Measurements from ENCODE around the gene KASH5. TPM values are rescaled to one million over a fixed set of nuclear protein-coding genes. Genes with fewer than 3 reads are reported as not detected.

Gene KASH5
- total RNA-seq, 1 experiment from 2014 or later, result not detected

GRCh38 chr19:49361438-49362047, 26.5 kb upstream of the KASH5 start:
- H3K4me3 ChIP-seq (ENCODE audit: low read length), result peak overlapping the region; percentile 83
- peaks cover 6% of the 10 kb centered on the region; the same call in 1 of the 2 replicates for H3K79me2 ChIP-seq (ENCODE audit: low read length)
- intact Hi-C loops (cut with micrococcal nuclease), result loop anchor here (2.0 kb wide), 1 partner anchor 31 kb away; no protein-coding TSS in a partner anchor
- H3K27me3 ChIP-seq (ENCODE audit: low read length), result no peaks in the 10 kb centered on the region
- DNase-seq, result peak; percentile 80
- CTCF ChIA-PET, result interaction anchor here (0.6 kb wide), 2 partner anchors 80 to 90 kb away, joined by 4 to 8 read pairs; partner anchors contain the start of gene PIH1D1
- peak overlapping the region; percentile 84 for H3K9ac ChIP-seq (ENCODE audit: low read length)
- H3K4me2 ChIP-seq (ENCODE audit: low read length), result peak overlapping the region; percentile 95
- peak overlapping the region; percentile 90 for H2AFZ ChIP-seq (ENCODE audit: low read length)
- H3K36me3 ChIP-seq (ENCODE audit: low read depth, low read length), result peaks cover 6% of the 10 kb centered on the region
- H3K9me3 ChIP-seq (ENCODE audit: low read length), result no peaks in the 10 kb centered on the region
- ATAC-seq, result peak; percentile 7
- H3K4me1 ChIP-seq (ENCODE audit: insufficient read depth, low read length), result peaks cover 11% of the 10 kb centered on the region
- H4K20me1 ChIP-seq (ENCODE audit: low read length), result no peaks in the 10 kb centered on the region
- no peak for TF ChIP-seq CTCF (conservative IDR thresholded peaks at IDR 0.05; ENCODE audit: low read depth, low read length)
- no peak for TF ChIP-seq EZH2 (IDR thresholded peaks at IDR 0.05; ENCODE audit: low read length, unreplicated experiment)
- no peak for TF ChIP-seq EZH2phosphoT487 (IDR thresholded peaks at IDR 0.05; ENCODE audit: borderline replicate concordance, low read length)
- H3F3A ChIP-seq (ENCODE audit: low read length, unreplicated experiment), result peaks cover 7% of the 10 kb centered on the region
- TSS peak; percentile 54 for BruUV-seq (replicated peaks)
- H3K27ac ChIP-seq (ENCODE audit: low read length), result peak overlapping the region; percentile 15; the same call in 1 of the 2 replicates
- H3K9me2 ChIP-seq (replicated peaks; ENCODE audit: low read length), result no peaks in the 10 kb centered on the region
- POLR2A ChIA-PET (ENCODE audit: unreplicated experiment), result interaction anchor here (0.6 to 1.0 kb wide), 3 partner anchors 17 to 90 kb away, joined by 4 to 13 read pairs (median 12); no protein-coding TSS in a partner anchor

DNA sequence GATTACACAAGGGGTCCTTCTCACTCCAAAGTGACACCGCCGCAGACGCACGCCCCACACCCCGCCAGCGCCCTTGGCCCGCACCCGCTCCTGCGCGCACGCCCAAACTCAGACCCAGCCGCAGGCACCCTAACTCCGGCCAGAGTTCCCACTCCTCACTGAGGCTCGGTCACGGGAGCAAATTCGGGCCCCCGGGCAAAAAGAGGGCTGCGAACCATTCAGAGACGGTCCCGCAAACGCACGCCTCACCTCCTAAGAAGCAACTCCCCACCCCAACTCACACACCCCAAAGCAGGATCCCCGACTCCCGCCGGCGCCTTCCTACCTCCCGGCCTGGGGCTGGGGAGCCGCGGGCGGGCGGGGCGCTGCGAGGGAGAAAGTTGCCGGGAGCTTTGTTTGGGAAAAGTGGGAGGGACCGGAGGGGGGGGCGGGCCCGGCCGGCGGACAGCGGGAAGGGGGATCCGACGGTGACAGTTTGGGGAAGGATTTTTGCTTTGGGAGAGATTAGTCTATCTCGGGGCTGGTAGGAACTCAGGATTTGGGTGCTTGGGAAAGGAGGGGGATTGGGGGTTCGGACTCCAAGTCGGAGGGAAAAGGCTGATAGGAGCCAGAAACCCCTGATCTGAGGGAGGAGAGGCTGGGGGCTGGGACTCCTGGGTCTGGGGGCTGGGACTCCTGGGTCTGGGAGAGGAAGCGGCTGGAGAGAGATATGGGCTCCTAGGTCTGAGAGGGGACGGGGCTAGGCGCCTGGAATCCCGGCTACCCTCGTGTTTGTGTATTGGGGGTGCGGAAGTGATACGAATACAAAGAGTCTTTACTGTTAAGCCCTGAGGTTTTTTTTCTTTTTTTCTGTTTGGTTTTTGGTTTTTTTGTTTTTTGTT, 25.8 kb upstream of the KASH5 start, which contains the start of gene TEAD2:
Gene TEAD2, minus strand, starts transcription at position 369 of the 881 bp plus-strand sequence. CDS start 2,341 bp downstream, outside the sequence.
- peaks cover 6% of the 10 kb centered on the region; the same call in 1 of the 2 replicates for H3K79me2 ChIP-seq (ENCODE audit: low read length)
- H3K4me1 ChIP-seq (ENCODE audit: insufficient read depth, low read length), result peaks cover 11% of the 10 kb centered on the region
- TF ChIP-seq EZH2 (IDR thresholded peaks at IDR 0.05; ENCODE audit: low read length, unreplicated experiment), result no peak
- no peak for TF ChIP-seq EZH2phosphoT487 (IDR thresholded peaks at IDR 0.05; ENCODE audit: borderline replicate concordance, low read length)
- TF ChIP-seq CTCF (conservative IDR thresholded peaks at IDR 0.05; ENCODE audit: low read depth, low read length), result no peak
- no peaks in the 10 kb centered on the region for H4K20me1 ChIP-seq (ENCODE audit: low read length)
- ChIA-PET POLR2A (ENCODE audit: unreplicated experiment) (interaction anchor here (0.5 to 1.0 kb wide), 4 partner anchors 16 to 369 kb away, joined by 4 to 13 read pairs (median 8); partner anchors contain the start of gene GYS1), CTCF (interaction anchor here (0.6 to 0.7 kb wide), 3 partner anchors 79 to 90 kb away, joined by 3 to 8 read pairs (median 4); partner anchors contain the start of gene PIH1D1)
- H3K27ac ChIP-seq (ENCODE audit: low read length), result peak within 1 kb of the TSS; percentile 15
- peak within 1 kb of the TSS; percentile 95 for H3K4me2 ChIP-seq (ENCODE audit: low read length)
- H3K9ac ChIP-seq (ENCODE audit: low read length), result peak within 1 kb of the TSS; percentile 84
- ATAC-seq (peak; percentile 13), DNase-seq (peak; percentile 63)
- H3K27me3 ChIP-seq (ENCODE audit: low read length), result no peaks in the 10 kb centered on the region
- BruUV-seq (replicated peaks), result TSS peak; percentile 20
- peaks cover 7% of the 10 kb centered on the region for H3F3A ChIP-seq (ENCODE audit: low read length, unreplicated experiment)
- peak within 1 kb of the TSS; percentile 83 for H3K4me3 ChIP-seq (ENCODE audit: low read length)
- H2AFZ ChIP-seq (ENCODE audit: low read length), result peak within 1 kb of the TSS; percentile 90
- H3K9me3 ChIP-seq (ENCODE audit: low read length), result no peaks in the 10 kb centered on the region
- intact Hi-C loops (cut with micrococcal nuclease), result loop anchor here (2.0 kb wide), 1 partner anchor 31 kb away; no protein-coding TSS in a partner anchor
- H3K36me3 ChIP-seq (ENCODE audit: low read depth, low read length), result peaks cover 6% of the 10 kb centered on the region
- no peaks in the 10 kb centered on the region for H3K9me2 ChIP-seq (replicated peaks; ENCODE audit: low read length)

Measured in PC-3 (cell line).